Right renal pelvis (tissue), 4 donors: ENCODE data around the gene CFAP54. TPM values are rescaled to one million over a fixed set of nuclear protein-coding genes. Genes with fewer than 3 reads are reported as not detected.
"Not testable (repeated sequence)": the region's sequence is repeated elsewhere in the genome, so short reads cannot be mapped to it uniquely, and the experiment has no call there.

ENCODE experiments used
- DNase-seq, 4 donors: peaks; one replicate each; pipeline ENCODE4 v3.0.0-alpha.2; 2013; ENCODE audit warnings: low read depth in 4 of 4, low spot score in 3 of 4, missing footprints in 1 of 4
- polyA plus RNA-seq, 4 donors: library from polyadenylated mRNA; unstranded; fragments of 120-200 nt; gene quantifications; one replicate each; pipeline ENCODE4 v1.2.1, GENCODE V29; 2013; ENCODE audit not compliant: insufficient read length in 4 of 4

The CFAP54 gene
- polyA plus RNA-seq, 4 donors = 2.4 to 2.8 (median 2.6) TPM

GRCh38 chr12:96729466-96729865, 240.1 kb downstream of the CFAP54 start:
- not testable (repeated sequence) for DNase-seq

GRCh38 chr12:96729886-96730285, 240.5 kb downstream of the CFAP54 start:
- no peak for DNase-seq

GRCh38 chr12:96743606-96744005, 254.2 kb downstream of the CFAP54 start:
- peak in 2 of 4 donors; percentile 2 to 6 for DNase-seq

- no peak for DNase-seq
These were observed 260.6 kb downstream of the CFAP54 start for GRCh38 chr12:96749999-96750398.

- no peak for DNase-seq
These were observed 262.2 kb downstream of the CFAP54 start for GRCh38 chr12:96751626-96752025.

- no peak for DNase-seq
These were observed 262.8 kb downstream of the CFAP54 start for GRCh38 chr12:96752211-96752610.

GRCh38 chr12:96766232-96766631, 276.9 kb downstream of the CFAP54 start:
- no peak for DNase-seq

GRCh38 chr12:96769400-96769799, 280.0 kb downstream of the CFAP54 start:
- DNase-seq = no peak

GRCh38 chr12:96770219-96771102, 281.1 kb downstream of the CFAP54 start:
- no peak for DNase-seq

- no peak for DNase-seq
These were observed 283.7 kb downstream of the CFAP54 start for GRCh38 chr12:96773031-96773430.

GRCh38 chr12:96774496-96775256, 285.3 kb downstream of the CFAP54 start:
- no peak for DNase-seq

- no peak for DNase-seq
These were observed 287.5 kb downstream of the CFAP54 start for GRCh38 chr12:96776908-96777307.

GRCh38 chr12:96780330-96780729, 291.0 kb downstream of the CFAP54 start:
- DNase-seq = no peak

- DNase-seq = no peak
These were observed 297.4 kb downstream of the CFAP54 start for GRCh38 chr12:96786791-96787190.

- DNase-seq = no peak
These were observed 314.6 kb downstream of the CFAP54 start for GRCh38 chr12:96803969-96804368.

- no peak for DNase-seq
These were observed 316.9 kb downstream of the CFAP54 start for GRCh38 chr12:96806272-96806671.

GRCh38 chr12:96807741-96808140, 318.4 kb downstream of the CFAP54 start:
- no peak for DNase-seq

GRCh38 chr12:96808587-96808986, 319.2 kb downstream of the CFAP54 start:
- no peak for DNase-seq

GRCh38 chr12:96809522-96809921, 320.1 kb downstream of the CFAP54 start:
- no peak for DNase-seq

- no peak for DNase-seq
These were observed 320.7 kb downstream of the CFAP54 start for GRCh38 chr12:96810057-96810456.

- no peak for DNase-seq
These were observed 321.1 kb downstream of the CFAP54 start for GRCh38 chr12:96810477-96810876.

GRCh38 chr12:96811083-96811482, 321.7 kb downstream of the CFAP54 start:
- no peak for DNase-seq
